Caco-2 (cell line): ENCODE measurements around the gene CACNA1B. TPM values are rescaled to one million over a fixed set of nuclear protein-coding genes. Genes with fewer than 3 reads are reported as not detected.

ENCODE experiments used
- BruUV-seq: library from RNA; stranded (reverse); fragments of 400-500 nt; replicated peaks from 2 replicates; lab custom pipeline; 2021; lab: Mats Ljungman, UMichigan
- CTCF ChIA-PET: fragments of 300-600 bp; sonication (Branson Sonifier 250); formaldehyde crosslinking; loops from one replicate; lab custom pipeline; 2022; ENCODE audit warnings: antibody characterized with exemption; lab: Charles Lee
- POLR2A ChIA-PET: fragments of 300-600 bp; sonication (Branson Sonifier 250); formaldehyde crosslinking; loops from one replicate; lab custom pipeline; 2022; ENCODE audit warnings: antibody characterized with exemption; lab: Charles Lee
- DNase-seq, 2 experiments: peaks; one replicate each; pipeline versions ENCODE4 v3.0.0 to v3.0.0-alpha.2; 2020 to 2022
- H3K27me3 ChIP-seq: replicated peaks from 2 replicates; pipeline ENCODE4 v1.6.0; 2011; ENCODE audit warnings: low read length; ENCODE audit not compliant: control insufficient read depth, insufficient read depth
- H3K36me3 ChIP-seq: 2 replicates; pipeline ENCODE4 v1.5.1; 2011; ENCODE audit warnings: low read length; ENCODE audit not compliant: control insufficient read depth, insufficient read depth
- H3K4me1 ChIP-seq: fragments of 250-450 bp; sonication (Bioruptor Pico); 2 replicates; pipeline ENCODE4 v1.5.1; 2020; ENCODE audit warnings: mild to moderate bottlenecking
- H3K4me3 ChIP-seq: 2 replicates; pipeline ENCODE4 v1.5.1; 2011; ENCODE audit warnings: low read depth, mild to moderate bottlenecking, control low read depth, low read length
- H3K9me3 ChIP-seq: fragments of 250-450 bp; sonication (Bioruptor Pico); 2 replicates; pipeline ENCODE4 v1.5.1; 2020; ENCODE audit warnings: mild to moderate bottlenecking, moderate library complexity
- H3K27ac Mint-ChIP-seq: one replicate; pipeline ENCODE4 v1.8.0; 2022; ENCODE audit warnings: mixed read lengths; ENCODE audit not compliant: unreplicated experiment
- H3K27me3 Mint-ChIP-seq: one replicate; pipeline ENCODE4 v1.8.0; 2022; ENCODE audit warnings: mixed read lengths; ENCODE audit not compliant: insufficient read depth, unreplicated experiment
- H3K36me3 Mint-ChIP-seq: one replicate; pipeline ENCODE4 v1.8.0; 2022; ENCODE audit warnings: mild to moderate bottlenecking, mixed read lengths; ENCODE audit not compliant: insufficient read depth, unreplicated experiment
- H3K4me1 Mint-ChIP-seq: one replicate; pipeline ENCODE4 v1.8.0; 2022; ENCODE audit warnings: low read depth, mixed read lengths; ENCODE audit not compliant: unreplicated experiment
- H3K4me3 Mint-ChIP-seq: one replicate; pipeline ENCODE4 v1.8.0; 2022; ENCODE audit warnings: mild to moderate bottlenecking, moderate library complexity, mixed read lengths; ENCODE audit not compliant: unreplicated experiment
- H3K9me3 Mint-ChIP-seq: one replicate; pipeline ENCODE4 v1.8.0; 2022; ENCODE audit warnings: mixed read lengths; ENCODE audit not compliant: unreplicated experiment
- intact Hi-C: fragments of 100-400 bp; cut with micrococcal nuclease; formaldehyde crosslinking; loops from one replicate; pipeline ENCODE4 v1.10.0; 2022; ENCODE audit not compliant: unreplicated experiment
- total RNA-seq: library from RNA; stranded (reverse); gene quantifications from 2 replicates; pipeline ENCODE4 v1.2.3, GENCODE V29; 2022
- TF ChIP-seq, protein P1 (sequence below), 2 experiments: fragments of 200-600 bp in 1 of 2; IDR thresholded peaks; 1 replicate in 1 of 2; 2 replicates in 1 of 2; pipeline versions ENCODE4 v1.5.1 to v1.8.0; 2011 to 2022; ENCODE audit warnings: antibody characterized with exemption in 1 of 2, control low read depth in 1 of 2, inconsistent platforms in 1 of 2, low read depth in 1 of 2, low read length in 1 of 2, mild to moderate bottlenecking in 1 of 2, moderate library complexity in 1 of 2; ENCODE audit not compliant: insufficient read depth in 1 of 2, severe bottlenecking in 1 of 2, unreplicated experiment in 1 of 2

Gene CACNA1B
- total RNA-seq, 1 experiment from 2014 or later: 0.11 TPM

- Mint-ChIP-seq H3K27ac (no peak overlapping the region), H3K27me3 (peaks cover 14% of the 10 kb centered on the region)
- CTCF ChIA-PET: no interaction called here
These were observed 14.2 kb downstream of the CACNA1B start for GRCh38 chr9:137891588-137892423.

GRCh38 chr9:137892424-137893191, 15.0 kb downstream of the CACNA1B start:
- Mint-ChIP-seq H3K9me3 (no peaks in the 10 kb centered on the region), H3K36me3 (no peaks in the 10 kb centered on the region), H3K27ac (no peak overlapping the region), H3K4me1 (no peaks in the 10 kb centered on the region), H3K4me3 (no peak overlapping the region), H3K27me3 (peaks cover 18% of the 10 kb centered on the region)
- no peaks in the 10 kb centered on the region for H3K4me1 ChIP-seq
- no peaks in the 10 kb centered on the region for H3K36me3 ChIP-seq
- DNase-seq: no peak
- ChIA-PET POLR2A (no interaction called here), CTCF (no interaction called here)
- TF ChIP-seq, protein P1, sequence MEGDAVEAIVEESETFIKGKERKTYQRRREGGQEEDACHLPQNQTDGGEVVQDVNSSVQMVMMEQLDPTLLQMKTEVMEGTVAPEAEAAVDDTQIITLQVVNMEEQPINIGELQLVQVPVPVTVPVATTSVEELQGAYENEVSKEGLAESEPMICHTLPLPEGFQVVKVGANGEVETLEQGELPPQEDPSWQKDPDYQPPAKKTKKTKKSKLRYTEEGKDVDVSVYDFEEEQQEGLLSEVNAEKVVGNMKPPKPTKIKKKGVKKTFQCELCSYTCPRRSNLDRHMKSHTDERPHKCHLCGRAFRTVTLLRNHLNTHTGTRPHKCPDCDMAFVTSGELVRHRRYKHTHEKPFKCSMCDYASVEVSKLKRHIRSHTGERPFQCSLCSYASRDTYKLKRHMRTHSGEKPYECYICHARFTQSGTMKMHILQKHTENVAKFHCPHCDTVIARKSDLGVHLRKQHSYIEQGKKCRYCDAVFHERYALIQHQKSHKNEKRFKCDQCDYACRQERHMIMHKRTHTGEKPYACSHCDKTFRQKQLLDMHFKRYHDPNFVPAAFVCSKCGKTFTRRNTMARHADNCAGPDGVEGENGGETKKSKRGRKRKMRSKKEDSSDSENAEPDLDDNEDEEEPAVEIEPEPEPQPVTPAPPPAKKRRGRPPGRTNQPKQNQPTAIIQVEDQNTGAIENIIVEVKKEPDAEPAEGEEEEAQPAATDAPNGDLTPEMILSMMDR (IDR thresholded peaks at IDR 0.05; ENCODE audit: insufficient read depth in 1 of 2, low read depth in 1 of 2, low read length in 1 of 2, severe bottlenecking in 1 of 2, unreplicated experiment in 1 of 2): no peak
- H3K27me3 ChIP-seq: no peaks in the 10 kb centered on the region
- no TSS peak for BruUV-seq
- H3K9me3 ChIP-seq: no peaks in the 10 kb centered on the region
- H3K4me3 ChIP-seq: no peak overlapping the region
- intact Hi-C loops: no loop called here

More at GRCh38 chr9:137891588-137892423, 14.2 kb downstream of the CACNA1B start:
- Histone ChIP-seq H3K36me3 (no peaks in the 10 kb centered on the region), H3K4me1 (no peaks in the 10 kb centered on the region), H3K9me3 (no peaks in the 10 kb centered on the region), H3K4me3 (no peak overlapping the region), H3K27me3 (no peaks in the 10 kb centered on the region)
- POLR2A ChIA-PET: no interaction called here
- BruUV-seq: no TSS peak
- H3K36me3 Mint-ChIP-seq: no peaks in the 10 kb centered on the region
- DNase-seq: no peak
- TF ChIP-seq, protein P1 (IDR thresholded peaks at IDR 0.05; ENCODE audit: insufficient read depth in 1 of 2, low read depth in 1 of 2, low read length in 1 of 2, severe bottlenecking in 1 of 2, unreplicated experiment in 1 of 2): no peak
- H3K4me1 Mint-ChIP-seq: no peaks in the 10 kb centered on the region
- H3K4me3 Mint-ChIP-seq: no peak overlapping the region
- intact Hi-C loops: no loop called here
- no peaks in the 10 kb centered on the region for H3K9me3 Mint-ChIP-seq

GRCh38 chr9:137893670-137894069, 16.1 kb downstream of the CACNA1B start:
- POLR2A ChIA-PET: no interaction called here

More at GRCh38 chr9:137893670-137894069, 16.1 kb downstream of the CACNA1B start:
- H3K9me3 Mint-ChIP-seq: no peaks in the 10 kb centered on the region
- TF ChIP-seq, protein P1 (IDR thresholded peaks at IDR 0.05; ENCODE audit: insufficient read depth in 1 of 2, low read depth in 1 of 2, low read length in 1 of 2, severe bottlenecking in 1 of 2, unreplicated experiment in 1 of 2): no peak
- no peak overlapping the region for H3K27ac Mint-ChIP-seq
- peaks cover 24% of the 10 kb centered on the region for H3K27me3 Mint-ChIP-seq
- H3K9me3 ChIP-seq: no peaks in the 10 kb centered on the region
- H3K4me1 ChIP-seq: no peaks in the 10 kb centered on the region
- CTCF ChIA-PET: no interaction called here
- H3K27me3 ChIP-seq: no peaks in the 10 kb centered on the region
- H3K4me3 ChIP-seq: no peak overlapping the region
- no peaks in the 10 kb centered on the region for H3K4me1 Mint-ChIP-seq
- no peak for DNase-seq
- intact Hi-C loops: no loop called here
- H3K36me3 Mint-ChIP-seq: no peaks in the 10 kb centered on the region
- H3K4me3 Mint-ChIP-seq: no peak overlapping the region
- H3K36me3 ChIP-seq: no peaks in the 10 kb centered on the region
- no TSS peak for BruUV-seq
